Skin of body (tissue), 2 donors: ENCODE results near the gene DDX53. TPM values are rescaled to one million over a fixed set of nuclear protein-coding genes. Genes with fewer than 3 reads are reported as not detected.

Experiments used
- DNase-seq: peaks from one replicate; lab custom pipeline; 2025; lab: John Stamatoyannopoulos, UW
- total RNA-seq: library from RNA; depleted of rRNA; stranded (reverse); fragments of >200 nt; gene quantifications from one replicate; pipeline ENCODE4 v1.2.3, GENCODE V29; 2014

Gene DDX53
- total RNA-seq = not detected

- no peak for DNase-seq
Observed at GRCh38 chrX:22999696-23000223, at the start of gene DDX53. Gene DDX53 (plus strand): TSS chrX:22999960. CDS start chrX:23000058, 98 bp downstream.

- no peak for DNase-seq
Observed at GRCh38 chrX:22950269-22951266, 49.2 kb upstream of the DDX53 start.

- no peak for DNase-seq
Observed at GRCh38 chrX:22952010-22952409, 47.8 kb upstream of the DDX53 start.

- no peak for DNase-seq
Observed at GRCh38 chrX:22958250-22958649, 41.5 kb upstream of the DDX53 start.

- no peak for DNase-seq
Observed at GRCh38 chrX:22959204-22959920, 40.4 kb upstream of the DDX53 start.

GRCh38 chrX:22963196-22963595 lies 36.6 kb upstream of the DDX53 start:
- no peak for DNase-seq

GRCh38 chrX:22968494-22968893 lies 31.3 kb upstream of the DDX53 start:
- no peak for DNase-seq

- DNase-seq = no peak
Observed at GRCh38 chrX:22969411-22969810, 30.3 kb upstream of the DDX53 start.

GRCh38 chrX:22970861-22971260 lies 28.9 kb upstream of the DDX53 start:
- DNase-seq = no peak

- no peak for DNase-seq
Observed at GRCh38 chrX:22974616-22975015, 25.1 kb upstream of the DDX53 start.

- DNase-seq = no peak
Observed at GRCh38 chrX:22975786-22976185, 24.0 kb upstream of the DDX53 start.

GRCh38 chrX:22985958-22986357 lies 13.8 kb upstream of the DDX53 start:
- no peak for DNase-seq

- no peak for DNase-seq
Observed at GRCh38 chrX:22987452-22987851, 12.3 kb upstream of the DDX53 start.

- no peak for DNase-seq
Observed at GRCh38 chrX:23003116-23003515, 3.4 kb downstream of the DDX53 start.

- DNase-seq = no peak
Observed at GRCh38 chrX:23008431-23009099, 8.8 kb downstream of the DDX53 start.

- DNase-seq = no peak
Observed at GRCh38 chrX:23012162-23012561, 12.4 kb downstream of the DDX53 start.

- no peak for DNase-seq
Observed at GRCh38 chrX:23012636-23013035, 12.9 kb downstream of the DDX53 start.

- DNase-seq = no peak
Observed at GRCh38 chrX:23013366-23013765, 13.6 kb downstream of the DDX53 start.

- DNase-seq = no peak
Observed at GRCh38 chrX:23031600-23031999, 31.8 kb downstream of the DDX53 start.

GRCh38 chrX:23035493-23035892 lies 35.7 kb downstream of the DDX53 start:
- DNase-seq = no peak

- DNase-seq = no peak
Observed at GRCh38 chrX:23046443-23046842, 46.7 kb downstream of the DDX53 start.
